Right lobe of liver (tissue), 6 donors: ENCODE measurements around the gene GPR156. TPM values are rescaled to one million over a fixed set of nuclear protein-coding genes. Genes with fewer than 3 reads are reported as not detected.

ENCODE experiments used
- ATAC-seq, 4 donors: fragments of 200-7000 bp; cut with Tn5 transposase; one replicate each; pipeline ENCODE4 v1.9.1; 2020; ENCODE audit warnings: mild to moderate bottlenecking in 4 of 4, moderate library complexity in 4 of 4
- DNase-seq, 3 donors: peaks; one replicate each; pipeline ENCODE4 v3.0.0-alpha.2; 2020
- H3K27ac ChIP-seq, 3 donors: fragments of 200-600 bp; one replicate each; pipeline ENCODE4 v1.8.0; 2022
- H3K27me3 ChIP-seq, 2 donors: fragments of 200-600 bp; one replicate each; pipeline ENCODE4 v1.8.0; 2022
- H3K36me3 ChIP-seq, 4 donors: fragments of 200-600 bp; sonication (generic) in 1 of 4; one replicate each; pipeline versions ENCODE4 v1.5.1 to v1.8.0; 2017 to 2022; ENCODE audit warnings: control low read depth in 1 of 4
- H3K4me1 ChIP-seq, 4 donors: fragments of 200-600 bp; sonication (generic) in 1 of 4; one replicate each; pipeline versions ENCODE4 v1.5.1 to v1.8.0; 2017 to 2022; ENCODE audit warnings: control low read depth in 1 of 4
- H3K4me3 ChIP-seq, 3 donors: fragments of 200-600 bp; one replicate each; pipeline ENCODE4 v1.8.0; 2022
- H3K9me3 ChIP-seq, 4 donors: fragments of 200-600 bp; sonication (generic) in 1 of 4; one replicate each; pipeline versions ENCODE4 v1.5.1 to v1.8.0; 2017 to 2022; ENCODE audit warnings: control low read depth in 1 of 4
- CTCF ChIP-seq, 4 donors: fragments of 200-600 bp in 3 of 4; fragments of 450-650 bp in 1 of 4; IDR thresholded peaks; one replicate each; pipeline versions ENCODE4 v1.5.1 to v1.8.0; 2016 to 2022; ENCODE audit warnings: antibody characterized with exemption in 4 of 4, mild to moderate bottlenecking in 2 of 4
- POLR2A ChIP-seq: fragments of 450-650 bp; IDR thresholded peaks from one replicate; pipeline ENCODE4 v1.6.1; 2017; ENCODE audit warnings: antibody characterized with exemption, mild to moderate bottlenecking
- WGBS: methylation state at CpG from one replicate; pipeline ENCODE4 v1.1.6; 2018; ENCODE audit warnings: low coverage, low lambda C conversion rate; ENCODE audit not compliant: insufficient coverage; ENCODE audit errors: missing lambda C conversion rate; 5-methylcytosine and 5-hydroxymethylcytosine counted together
- intact Hi-C, 2 donors: fragments of 100-400 bp; cut with DNase I; formaldehyde crosslinking; loops; one replicate each; pipeline versions ENCODE4 v1.11.2 to v1.14.1; 2022
- total RNA-seq, 6 experiments: library from RNA; depleted of rRNA in 2 of 6; stranded (reverse); fragments of >200 nt in 2 of 6; fragmentation: NEBNext Ultra II Directional in 3 of 6; extraction: Animal tissue kit (Norgen Biotek cat#: 25700) in 3 of 6; gene quantifications; one replicate each; pipeline versions ENCODE4 v1.1.0 to v1.2.4, GENCODE V29; 2016 to 2023
- donor health status: DM: no; HTN: yes; CAD: no.
- donor health status: DM: no; HTN: no; CAD: no.
- donor health status: DM: no; HTN: no; CAD: no.
- donor health status: DM: no; HTN: yes; CAD: no.
- donor health status: DM: no; HTN: yes; CAD: no.

GPR156 gene
- total RNA-seq, 6 experiments from 2014 or later: not detected

- DNase-seq (no peak), ATAC-seq (no peak)
- Histone ChIP-seq H3K27me3 (no peaks in the 10 kb centered on the region), H3K27ac (no peak overlapping the region), H3K4me1 (no peaks in the 10 kb centered on the region), H3K9me3 (no peaks in the 10 kb centered on the region), H3K36me3 (no peaks in the 10 kb centered on the region), H3K4me3 (no peak overlapping the region)
- no CpG with 5 or more reads among the region's 52 CpGs for WGBS
- TF ChIP-seq CTCF (IDR thresholded peaks at IDR 0.05): no peak
- no peak for TF ChIP-seq POLR2A
- intact Hi-C loops: no loop called here
These were observed 144.8 kb downstream of the GPR156 start for GRCh38 chr3:120140098-120140742.

DNA sequence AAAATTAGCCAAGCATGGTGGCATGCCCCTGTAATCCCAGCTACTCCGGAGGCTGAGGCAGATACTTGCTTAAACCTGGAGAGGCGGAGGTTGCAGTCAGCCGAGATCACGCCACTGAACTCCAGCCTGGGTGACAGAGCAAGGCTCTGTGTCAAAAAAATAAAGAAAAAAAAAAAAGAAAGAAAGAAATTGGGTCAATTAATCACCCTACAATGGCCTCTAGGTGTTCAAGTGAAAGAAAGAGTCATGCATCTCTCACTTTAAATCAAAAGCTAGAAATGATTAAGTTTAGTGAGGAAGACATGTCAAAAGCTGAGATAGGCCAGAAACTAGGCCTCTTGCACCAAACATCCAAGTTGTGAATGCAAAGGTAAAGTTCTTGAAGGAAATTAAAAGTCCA lies 145.9 kb downstream of the GPR156 start:
- ATAC-seq: no peak
- no peaks in the 10 kb centered on the region for H3K36me3 ChIP-seq
- no peak overlapping the region for H3K4me3 ChIP-seq
- no peaks in the 10 kb centered on the region for H3K4me1 ChIP-seq
- TF ChIP-seq POLR2A: no peak
- H3K27me3 ChIP-seq: no peaks in the 10 kb centered on the region
- DNase-seq: no peak
- H3K27ac ChIP-seq: no peak overlapping the region
- 100% methylated on average over 4 of the region's 4 CpGs for WGBS
- intact Hi-C loops: no loop called here
- no peaks in the 10 kb centered on the region for H3K9me3 ChIP-seq

DNA sequence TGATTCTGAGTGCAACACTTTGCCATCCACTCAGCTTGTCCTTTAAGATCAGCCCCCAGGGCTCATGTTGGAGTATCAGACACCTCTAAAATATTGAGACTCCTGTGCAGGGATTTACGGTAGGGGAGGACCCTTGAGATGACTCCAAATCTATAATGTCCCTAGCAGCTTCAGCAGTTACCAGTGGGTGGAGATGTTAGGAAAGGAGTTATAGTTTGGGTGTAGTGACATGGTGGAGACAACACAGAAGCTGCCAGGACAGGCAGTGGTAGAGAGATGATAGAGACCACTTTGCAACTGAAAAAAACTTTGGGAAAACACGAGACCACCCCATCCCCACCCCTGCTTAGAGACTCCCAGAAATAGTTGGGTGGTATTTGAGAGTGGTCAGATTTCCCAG lies 147.5 kb downstream of the GPR156 start:
- Histone ChIP-seq H3K9me3 (no peaks in the 10 kb centered on the region), H3K27ac (no peak overlapping the region), H3K4me3 (no peak overlapping the region), H3K36me3 (no peaks in the 10 kb centered on the region), H3K4me1 (no peaks in the 10 kb centered on the region), H3K27me3 (no peaks in the 10 kb centered on the region)
- intact Hi-C loops: no loop called here
- DNase-seq (no peak), ATAC-seq (no peak)
- WGBS: 44% methylated on average over 2 of the region's 2 CpGs
- TF ChIP-seq POLR2A: no peak
- no peak for TF ChIP-seq CTCF (IDR thresholded peaks at IDR 0.05)

GRCh38 chr3:120130656-120131055 lies 154.4 kb downstream of the GPR156 start:
- WGBS: 92% methylated on average over 2 of the region's 3 CpGs
- intact Hi-C loops: no loop called here
- TF ChIP-seq POLR2A: no peak
- TF ChIP-seq CTCF (IDR thresholded peaks at IDR 0.05): no peak

DNA sequence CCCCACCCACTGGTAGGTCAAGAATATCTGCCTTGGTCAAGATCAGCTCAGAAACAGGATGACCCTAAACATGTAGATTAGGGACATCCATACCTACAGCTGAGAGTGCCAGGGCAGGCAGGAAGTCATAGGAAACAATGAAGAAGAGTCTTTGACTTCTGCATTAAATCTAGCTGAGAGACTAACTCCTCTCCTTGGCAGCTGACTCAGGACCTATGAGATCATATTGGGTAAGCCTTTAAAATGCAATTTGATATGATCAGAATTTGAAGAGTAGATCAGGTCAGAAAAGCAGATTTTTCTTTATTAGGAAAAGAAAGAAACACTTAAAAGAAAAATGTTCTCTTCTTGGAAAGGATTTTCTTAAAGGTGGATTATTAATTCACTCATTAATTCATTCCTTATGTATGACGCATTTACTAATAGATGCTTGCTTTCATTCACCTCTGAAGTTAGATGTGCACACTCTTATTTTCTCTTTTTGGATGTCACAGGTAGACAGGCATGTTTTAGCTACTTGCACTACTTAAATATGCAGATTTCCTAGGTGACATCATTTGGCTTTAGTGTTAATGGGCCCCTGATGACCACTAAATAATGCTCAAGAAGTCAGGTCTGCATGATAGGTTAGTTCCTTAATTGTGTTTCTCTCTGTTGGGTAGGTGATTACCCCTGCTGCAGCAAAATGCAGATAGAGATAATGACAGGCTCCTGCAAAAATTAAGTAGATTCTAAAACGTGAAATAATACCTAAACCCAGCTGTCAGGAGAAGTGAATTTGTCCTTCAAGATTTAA lies 155.1 kb downstream of the GPR156 start:
- ATAC-seq (no peak), DNase-seq (no peak)
- Histone ChIP-seq H3K36me3 (no peaks in the 10 kb centered on the region), H3K27me3 (no peaks in the 10 kb centered on the region), H3K4me1 (no peaks in the 10 kb centered on the region), H3K9me3 (no peaks in the 10 kb centered on the region), H3K4me3 (no peak overlapping the region), H3K27ac (no peak overlapping the region)
- intact Hi-C loops: no loop called here
- 67% methylated on average over 2 of the region's 2 CpGs for WGBS
- TF ChIP-seq CTCF (IDR thresholded peaks at IDR 0.05): no peak
- no peak for TF ChIP-seq POLR2A

More at GRCh38 chr3:120130656-120131055, 154.4 kb downstream of the GPR156 start:
- Histone ChIP-seq H3K4me3 (no peak overlapping the region), H3K4me1 (no peaks in the 10 kb centered on the region), H3K27me3 (no peaks in the 10 kb centered on the region), H3K27ac (no peak overlapping the region), H3K9me3 (no peaks in the 10 kb centered on the region), H3K36me3 (no peaks in the 10 kb centered on the region)
- DNase-seq (no peak), ATAC-seq (no peak)
